ENCODE measurements around the gene MYO6. TPM values are rescaled to one million over a fixed set of nuclear protein-coding genes. Genes with fewer than 3 reads are reported as not detected.

The MYO6 gene
- total and polyA plus RNA-seq, 12 donors = 11.1 to 27.1 (median 16.2) TPM

DNA sequence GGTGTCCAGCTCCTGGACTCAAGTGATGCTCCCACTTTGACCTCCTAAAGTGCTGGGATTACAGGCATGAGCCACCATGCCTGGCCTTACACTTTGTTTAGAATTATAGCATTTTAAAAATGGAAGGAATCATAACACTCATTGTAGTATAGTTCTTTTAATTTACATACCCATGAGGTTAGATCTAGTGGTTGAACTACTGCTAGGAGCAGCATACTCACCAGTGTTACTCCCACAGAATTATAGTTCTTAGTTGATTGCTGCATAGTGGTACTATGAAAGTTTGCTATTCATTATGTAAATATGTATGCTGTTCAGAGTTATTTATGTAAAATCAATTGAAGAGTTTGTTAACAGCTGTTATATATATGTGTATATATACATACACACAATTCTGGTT is 85.4 kb downstream of the MYO6 start:
- intact Hi-C loops (cut with DNase I) = no loop called here
- Histone ChIP-seq H3K4me3 (no peak overlapping the region), H3K27ac (no peak overlapping the region), H3K27me3 (no peaks in the 10 kb centered on the region), H3K36me3 (replicated peaks in 1 of 2) (no peaks in the 10 kb centered on the region), H3K4me1 (replicated peaks in 1 of 2) (no peaks in the 10 kb centered on the region), H3K9me3 (replicated peaks in 1 of 3) (no peaks in the 10 kb centered on the region)
- no peak for DNase-seq
- TF ChIP-seq, protein P1, sequence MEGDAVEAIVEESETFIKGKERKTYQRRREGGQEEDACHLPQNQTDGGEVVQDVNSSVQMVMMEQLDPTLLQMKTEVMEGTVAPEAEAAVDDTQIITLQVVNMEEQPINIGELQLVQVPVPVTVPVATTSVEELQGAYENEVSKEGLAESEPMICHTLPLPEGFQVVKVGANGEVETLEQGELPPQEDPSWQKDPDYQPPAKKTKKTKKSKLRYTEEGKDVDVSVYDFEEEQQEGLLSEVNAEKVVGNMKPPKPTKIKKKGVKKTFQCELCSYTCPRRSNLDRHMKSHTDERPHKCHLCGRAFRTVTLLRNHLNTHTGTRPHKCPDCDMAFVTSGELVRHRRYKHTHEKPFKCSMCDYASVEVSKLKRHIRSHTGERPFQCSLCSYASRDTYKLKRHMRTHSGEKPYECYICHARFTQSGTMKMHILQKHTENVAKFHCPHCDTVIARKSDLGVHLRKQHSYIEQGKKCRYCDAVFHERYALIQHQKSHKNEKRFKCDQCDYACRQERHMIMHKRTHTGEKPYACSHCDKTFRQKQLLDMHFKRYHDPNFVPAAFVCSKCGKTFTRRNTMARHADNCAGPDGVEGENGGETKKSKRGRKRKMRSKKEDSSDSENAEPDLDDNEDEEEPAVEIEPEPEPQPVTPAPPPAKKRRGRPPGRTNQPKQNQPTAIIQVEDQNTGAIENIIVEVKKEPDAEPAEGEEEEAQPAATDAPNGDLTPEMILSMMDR (IDR thresholded peaks at IDR 0.05) = no peak
- no peak for TF ChIP-seq POLR2A (IDR thresholded peaks at IDR 0.05)

DNA sequence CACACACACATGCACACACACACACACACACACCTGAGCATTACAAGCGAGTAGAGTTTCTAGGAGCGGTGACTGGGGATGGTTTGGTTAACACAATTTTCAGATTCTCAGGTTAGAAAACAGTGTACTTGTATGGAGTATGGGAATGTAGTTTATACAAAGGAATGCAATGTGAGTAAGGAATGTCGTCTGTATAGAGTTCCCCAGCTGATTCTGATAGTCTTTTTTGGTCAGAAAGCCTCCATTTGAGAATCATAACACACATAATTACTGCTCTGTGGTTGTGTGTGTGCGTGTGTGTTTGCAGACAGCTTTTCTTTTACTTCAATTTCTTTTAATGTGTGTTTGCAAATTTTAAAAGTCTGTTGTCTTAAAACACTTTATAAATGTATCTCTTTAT is 93.2 kb downstream of the MYO6 start:
- intact Hi-C loops (cut with DNase I) = no loop called here
- H3K4me1 ChIP-seq (replicated peaks in 1 of 2) = no peaks in the 10 kb centered on the region
- no peak overlapping the region for H3K27ac ChIP-seq
- H3K4me3 ChIP-seq = no peak overlapping the region
- TF ChIP-seq POLR2A (IDR thresholded peaks at IDR 0.05) = no peak
- DNase-seq = no peak
- no peaks in the 10 kb centered on the region for H3K27me3 ChIP-seq
- 91 to 94% (median 93%) methylated on average over 4 of the region's 4 CpGs for WGBS, 4 donors
- no peaks in the 10 kb centered on the region for H3K9me3 ChIP-seq (replicated peaks in 1 of 3)
- no peaks in the 10 kb centered on the region for H3K36me3 ChIP-seq (replicated peaks in 1 of 2)

DNA sequence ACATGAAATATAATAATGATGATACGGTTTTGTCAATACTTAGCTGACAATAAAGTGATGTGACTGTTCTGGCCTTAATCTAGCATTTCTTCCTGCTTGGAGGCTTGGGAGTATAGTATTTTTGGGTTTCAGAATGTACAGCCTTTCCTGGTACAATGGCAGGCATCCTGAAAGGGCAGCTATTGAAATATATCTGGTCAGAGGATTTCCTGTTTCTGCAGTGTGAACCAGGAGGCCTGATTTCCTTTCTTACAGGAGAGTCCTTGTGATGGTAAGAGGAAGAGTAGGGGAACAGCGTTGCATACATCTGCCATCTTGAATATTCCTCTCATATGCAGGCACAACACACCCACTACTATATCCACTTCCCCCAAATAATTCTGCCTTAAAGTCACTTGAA is 93.7 kb downstream of the MYO6 start:
- Histone ChIP-seq H3K27ac (no peak overlapping the region), H3K9me3 (replicated peaks in 1 of 3) (no peaks in the 10 kb centered on the region), H3K4me1 (replicated peaks in 1 of 2) (no peaks in the 10 kb centered on the region), H3K4me3 (no peak overlapping the region), H3K27me3 (no peaks in the 10 kb centered on the region), H3K36me3 (replicated peaks in 1 of 2) (no peaks in the 10 kb centered on the region)
- DNase-seq = no peak
- WGBS, 4 donors = 73 to 87% (median 84%) methylated on average over 2 of the region's 2 CpGs
- intact Hi-C loops (cut with DNase I) = no loop called here
- TF ChIP-seq, protein P1 (IDR thresholded peaks at IDR 0.05) = no peak
- TF ChIP-seq POLR2A (IDR thresholded peaks at IDR 0.05) = no peak

DNA sequence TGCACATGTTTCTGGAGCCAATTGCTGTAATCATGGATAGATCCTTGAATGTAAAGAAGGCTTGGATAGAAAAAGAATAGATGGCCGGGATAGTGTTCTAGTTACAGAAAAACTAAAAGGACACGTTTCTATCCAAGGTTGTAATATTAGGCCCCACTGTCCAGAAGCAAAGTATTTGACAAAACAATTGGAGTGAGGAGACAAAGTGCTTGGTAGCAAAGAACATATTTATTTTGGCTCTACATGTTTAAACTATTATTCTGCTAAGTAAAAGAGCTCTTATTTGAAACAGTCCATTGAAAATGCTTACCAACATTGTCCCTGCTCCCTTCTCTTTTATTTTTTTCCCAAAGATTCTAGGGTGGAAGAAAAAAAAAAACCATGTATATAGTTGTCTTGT is 94.4 kb downstream of the MYO6 start:
- Histone ChIP-seq H3K27me3 (no peaks in the 10 kb centered on the region), H3K36me3 (replicated peaks in 1 of 2) (no peaks in the 10 kb centered on the region), H3K4me3 (no peak overlapping the region), H3K4me1 (replicated peaks in 1 of 2) (no peaks in the 10 kb centered on the region), H3K9me3 (replicated peaks in 1 of 3) (no peaks in the 10 kb centered on the region), H3K27ac (no peak overlapping the region)
- intact Hi-C loops (cut with DNase I) = no loop called here
- no peak for TF ChIP-seq POLR2A (IDR thresholded peaks at IDR 0.05)
- TF ChIP-seq, protein P1 (IDR thresholded peaks at IDR 0.05) = no peak
- 66 to 74% (median 66%) methylated on average over 2 of the region's 2 CpGs for WGBS, 4 donors
- no peak for DNase-seq

DNA sequence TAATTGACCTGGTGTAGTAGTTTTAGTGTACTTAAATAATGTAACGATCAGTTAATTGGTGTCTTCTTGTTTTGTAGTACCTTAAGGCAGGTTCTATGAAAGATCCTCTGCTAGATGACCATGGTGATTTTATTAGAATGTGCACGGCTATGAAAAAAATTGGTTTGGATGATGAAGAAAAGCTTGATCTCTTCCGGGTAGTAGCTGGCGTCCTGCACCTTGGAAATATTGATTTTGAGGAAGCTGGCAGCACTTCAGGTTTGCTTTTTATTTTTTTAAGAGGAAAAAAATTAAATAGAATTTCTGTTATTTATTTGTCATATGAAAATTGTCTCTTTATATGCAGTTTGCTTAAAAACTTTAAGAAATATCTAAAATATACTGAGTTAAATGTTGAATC is 99.2 kb downstream of the MYO6 start:
- Histone ChIP-seq H3K9me3 (replicated peaks in 1 of 3) (no peaks in the 10 kb centered on the region), H3K36me3 (replicated peaks in 1 of 2) (no peaks in the 10 kb centered on the region), H3K4me1 (replicated peaks in 1 of 2) (no peaks in the 10 kb centered on the region), H3K27me3 (no peaks in the 10 kb centered on the region), H3K27ac (no peak overlapping the region), H3K4me3 (no peak overlapping the region)
- TF ChIP-seq POLR2A (IDR thresholded peaks at IDR 0.05) = no peak
- TF ChIP-seq, protein P1 (IDR thresholded peaks at IDR 0.05) = no peak
- 92 to 98% (median 95%) methylated on average over 4 of the region's 4 CpGs for WGBS, 4 donors
- DNase-seq = no peak
- intact Hi-C loops (cut with DNase I) = no loop called here

Measured in adrenal gland (tissue), 12 donors.